ENCODE measurements around the gene CCDC39. TPM values are rescaled to one million over a fixed set of nuclear protein-coding genes. Genes with fewer than 3 reads are reported as not detected.
"Not testable (repeated sequence)": the region's sequence is repeated elsewhere in the genome, so short reads cannot be mapped to it uniquely, and the experiment has no call there.

The CCDC39 gene
- polyA plus RNA-seq, 6 donors from 2014 or later = not detected

- Mint-ChIP-seq H3K4me3 (no peak overlapping the region), H3K27ac (peak overlapping the region in 2 of 6 donors; percentile 8 to 72), H3K36me3 (no peaks in the 10 kb centered on the region), H3K9me3 (peaks cover 0 to 1% (median 0%) of the 10 kb centered on the region in 7 donors), H3K27me3 (no peaks in the 10 kb centered on the region), H3K4me1 (no peaks in the 10 kb centered on the region)
- ATAC-seq (ENCODE audit: low read depth in 2 of 2) = no peak
- no peak for DNase-seq
These were observed 63.3 kb downstream of the CCDC39 start for GRCh38 chr3:180615954-180616353.

GRCh38 chr3:180612364-180612763 is 66.9 kb downstream of the CCDC39 start:
- Mint-ChIP-seq H3K27me3 (no peaks in the 10 kb centered on the region), H3K27ac (peak overlapping the region in 1 of 6 donors; percentile 32), H3K4me1 (no peaks in the 10 kb centered on the region), H3K36me3 (peaks cover 13 to 16% of the 10 kb centered on the region in 2 donors), H3K9me3 (no peaks in the 10 kb centered on the region), H3K4me3 (no peak overlapping the region)
- no peak for ATAC-seq (ENCODE audit: low read depth in 2 of 2)
- DNase-seq = no peak

- Mint-ChIP-seq H3K4me1 (no peaks in the 10 kb centered on the region), H3K27ac (no peak overlapping the region), H3K36me3 (peaks cover 18 to 19% of the 10 kb centered on the region in 2 donors), H3K27me3 (no peaks in the 10 kb centered on the region), H3K4me3 (no peak overlapping the region), H3K9me3 (no peaks in the 10 kb centered on the region)
- DNase-seq (no peak), ATAC-seq (ENCODE audit: low read depth in 2 of 2) (no peak)
These were observed 68.3 kb downstream of the CCDC39 start for GRCh38 chr3:180611006-180611405.

GRCh38 chr3:180601688-180602666 is 77.3 kb downstream of the CCDC39 start, which contains the start of gene TTC14:
TTC14 (plus strand) TSS chr3:180602163; CDS start chr3:180602262, 99 bp downstream.
- peaks cover 20 to 29% (median 21%) of the 10 kb centered on the region in 3 donors for H3K27me3 Mint-ChIP-seq
- H3K27ac Mint-ChIP-seq = peak within 1 kb of the TSS; percentile 97 to 98 (median 98)
- H3K4me3 Mint-ChIP-seq = peak within 1 kb of the TSS; percentile 90 to 99 (median 95)
- peak; percentile 91 for DNase-seq
- peaks cover 0 to 25% (median 13%) of the 10 kb centered on the region in 7 donors for H3K9me3 Mint-ChIP-seq
- H3K4me1 Mint-ChIP-seq = peaks cover 12 to 22% (median 18%) of the 10 kb centered on the region in 3 donors
- peaks cover 20 to 23% of the 10 kb centered on the region in 2 donors for H3K36me3 Mint-ChIP-seq
- peak; percentile 93 for ATAC-seq (ENCODE audit: low read depth in 2 of 2)

GRCh38 chr3:180600473-180600872 is 78.8 kb downstream of the CCDC39 start:
- H3K27ac Mint-ChIP-seq = peak overlapping the region in 1 of 6 donors; percentile 21
- H3K9me3 Mint-ChIP-seq = peaks cover 0 to 28% (median 13%) of the 10 kb centered on the region in 7 donors
- no peak for ATAC-seq (ENCODE audit: low read depth in 2 of 2)
- H3K27me3 Mint-ChIP-seq = peaks cover 28 to 45% (median 29%) of the 10 kb centered on the region in 3 donors
- H3K36me3 Mint-ChIP-seq = peaks cover 13 to 17% of the 10 kb centered on the region in 2 donors
- peaks cover 12 to 22% (median 18%) of the 10 kb centered on the region in 3 donors for H3K4me1 Mint-ChIP-seq
- no peak for DNase-seq
- peak overlapping the region in 5 of 8 donors; percentile 6 to 91 (median 25) for H3K4me3 Mint-ChIP-seq

- peaks cover 47 to 70% (median 62%) of the 10 kb centered on the region in 3 donors for H3K27me3 Mint-ChIP-seq
These were observed 83.7 kb downstream of the CCDC39 start for GRCh38 chr3:180595559-180595935.

GRCh38 chr3:180594631-180595558 is 84.4 kb downstream of the CCDC39 start:
- Mint-ChIP-seq H3K4me3 (no peak overlapping the region), H3K27me3 (peaks cover 45 to 68% (median 63%) of the 10 kb centered on the region in 3 donors), H3K27ac (no peak overlapping the region), H3K9me3 (peaks cover 0 to 13% (median 5%) of the 10 kb centered on the region in 7 donors), H3K4me1 (no peaks in the 10 kb centered on the region), H3K36me3 (peaks cover 0 to 5% of the 10 kb centered on the region in 2 donors)
- DNase-seq = no peak
- ATAC-seq (ENCODE audit: low read depth in 2 of 2) = no peak

More at GRCh38 chr3:180595559-180595935, 83.7 kb downstream of the CCDC39 start:
- ATAC-seq (ENCODE audit: low read depth in 2 of 2) (no peak), DNase-seq (no peak)
- no peak overlapping the region for H3K27ac Mint-ChIP-seq
- H3K36me3 Mint-ChIP-seq = peaks cover 0 to 5% of the 10 kb centered on the region in 2 donors
- no peak overlapping the region for H3K4me3 Mint-ChIP-seq
- no peaks in the 10 kb centered on the region for H3K4me1 Mint-ChIP-seq
- H3K9me3 Mint-ChIP-seq = peaks cover 0 to 13% (median 5%) of the 10 kb centered on the region in 7 donors

GRCh38 chr3:180593631-180594030 is 85.7 kb downstream of the CCDC39 start:
- not testable (repeated sequence) for H3K27ac Mint-ChIP-seq; H3K36me3 Mint-ChIP-seq; DNase-seq; H3K4me3 Mint-ChIP-seq; ATAC-seq (ENCODE audit: low read depth in 2 of 2); H3K4me1 Mint-ChIP-seq
- peaks cover 0 to 13% (median 4%) of the 10 kb centered on the region in 7 donors for H3K9me3 Mint-ChIP-seq
- peaks cover 48 to 65% (median 61%) of the 10 kb centered on the region in 3 donors for H3K27me3 Mint-ChIP-seq

GRCh38 chr3:180590396-180590795 is 88.9 kb downstream of the CCDC39 start:
- no peak for ATAC-seq (ENCODE audit: low read depth in 2 of 2)
- H3K36me3 Mint-ChIP-seq = peaks cover 0 to 5% of the 10 kb centered on the region in 2 donors
- H3K4me3 Mint-ChIP-seq = no peak overlapping the region
- peaks cover 52 to 62% (median 58%) of the 10 kb centered on the region in 3 donors for H3K27me3 Mint-ChIP-seq
- no peak overlapping the region for H3K27ac Mint-ChIP-seq
- H3K4me1 Mint-ChIP-seq = no peaks in the 10 kb centered on the region
- no peak for DNase-seq
- H3K9me3 Mint-ChIP-seq = peaks cover 0 to 5% (median 0%) of the 10 kb centered on the region in 7 donors

- Mint-ChIP-seq H3K36me3 (no peaks in the 10 kb centered on the region), H3K9me3 (peaks cover 0 to 4% (median 0%) of the 10 kb centered on the region in 7 donors), H3K4me1 (no peaks in the 10 kb centered on the region), H3K27ac (no peak overlapping the region), H3K27me3 (peaks cover 29 to 31% (median 29%) of the 10 kb centered on the region in 3 donors), H3K4me3 (no peak overlapping the region)
- DNase-seq (no peak), ATAC-seq (ENCODE audit: low read depth in 2 of 2) (no peak)
These were observed 98.4 kb downstream of the CCDC39 start for GRCh38 chr3:180580934-180581333.

- Mint-ChIP-seq H3K4me1 (no peaks in the 10 kb centered on the region), H3K4me3 (no peak overlapping the region), H3K9me3 (peaks cover 0 to 9% (median 2%) of the 10 kb centered on the region in 7 donors), H3K27me3 (peaks cover 16 to 21% (median 20%) of the 10 kb centered on the region in 3 donors), H3K27ac (no peak overlapping the region), H3K36me3 (no peaks in the 10 kb centered on the region)
- DNase-seq = no peak
- no peak for ATAC-seq (ENCODE audit: low read depth in 2 of 2)
These were observed 103.7 kb downstream of the CCDC39 start for GRCh38 chr3:180575571-180575970.

GRCh38 chr3:180571831-180572598 is 107.3 kb downstream of the CCDC39 start:
- Mint-ChIP-seq H3K27me3 (peaks cover 17 to 32% (median 21%) of the 10 kb centered on the region in 3 donors), H3K36me3 (no peaks in the 10 kb centered on the region), H3K4me3 (no peak overlapping the region), H3K27ac (no peak overlapping the region), H3K4me1 (no peaks in the 10 kb centered on the region), H3K9me3 (peaks cover 0 to 9% (median 2%) of the 10 kb centered on the region in 7 donors)
- ATAC-seq (ENCODE audit: low read depth in 2 of 2) (no peak), DNase-seq (no peak)
